SK-N-SH (cell line): Measurements from ENCODE around the gene PSENEN. TPM values are rescaled to one million over a fixed set of nuclear protein-coding genes. Genes with fewer than 3 reads are reported as not detected.

Experiments
- CTCF ChIA-PET: fragments of 300-600, 350-600 bp; formaldehyde crosslinking; extraction: SDS; loops from one replicate; lab custom pipeline; 2021; lab: Yijun Ruan, JAX
- POLR2A ChIA-PET: fragments of 350-600 bp; sonication (Branson Sonifier 250); formaldehyde crosslinking; extraction: SDS; loops from one replicate; lab custom pipeline; 2020; ENCODE audit warnings: antibody characterized with exemption, inconsistent platforms; lab: Yijun Ruan, JAX
- DNase-seq: peaks from one replicate; pipeline ENCODE4 v3.0.0; 2012
- H2AFZ ChIP-seq: fragments of 200-600 bp; sonication (generic); 2 replicates; pipeline ENCODE4 v1.8.1; 2016; ENCODE audit warnings: antibody characterized with exemption, mild to moderate bottlenecking, low read depth
- H3F3A ChIP-seq: fragments of 200-600 bp; sonication (generic); replicated peaks from 2 replicates; pipeline ENCODE3; 2016; ENCODE audit warnings: antibody characterized with exemption, mild to moderate bottlenecking; ENCODE audit not compliant: insufficient read depth
- H3K27ac ChIP-seq, 2 experiments: fragments of 200-500 bp in 1 of 2; fragments of 200-600 bp in 1 of 2; sonication (Bioruptor generic) in 1 of 2; sonication (generic), shearing (Covaris generic) in 1 of 2; 2 replicates each; pipeline versions ENCODE4 v1.5.1 to v1.6.1; 2014 to 2016; ENCODE audit warnings: low read depth in 2 of 2, inconsistent platforms in 1 of 2, low read length in 1 of 2, mild to moderate bottlenecking in 1 of 2, mixed read lengths in 1 of 2
- H3K27me3 ChIP-seq: fragments of 200-600 bp; sonication (generic), shearing (Covaris generic); 2 replicates; pipeline ENCODE4 v1.6.1; 2016; ENCODE audit warnings: mixed run types; ENCODE audit not compliant: insufficient read depth
- H3K36me3 ChIP-seq, 2 experiments: fragments of 200-500 bp in 1 of 2; fragments of 200-600 bp in 1 of 2; sonication (Bioruptor generic) in 1 of 2; sonication (generic) in 1 of 2; replicated peaks in 1 of 2; 2 replicates each; pipeline versions ENCODE3 to v1.5.1; 2014 to 2016; ENCODE audit warnings: low read length in 1 of 2, mild to moderate bottlenecking in 1 of 2; ENCODE audit not compliant: insufficient read depth in 2 of 2, control insufficient read depth in 1 of 2
- H3K4me1 ChIP-seq, 2 experiments: fragments of 200-500 bp in 1 of 2; fragments of 200-600 bp in 1 of 2; sonication (Bioruptor generic) in 1 of 2; sonication (generic), shearing (Covaris generic) in 1 of 2; 2 replicates each; pipeline versions ENCODE4 v1.5.1 to v1.6.1; 2014 to 2016; ENCODE audit warnings: low read depth in 1 of 2, low read length in 1 of 2, mixed run types in 1 of 2; ENCODE audit not compliant: insufficient read depth in 2 of 2, control insufficient read depth in 1 of 2
- H3K4me2 ChIP-seq: fragments of 200-600 bp; sonication (generic), shearing (Covaris generic); 2 replicates; pipeline ENCODE4 v1.6.1; 2017; ENCODE audit warnings: mixed run types
- H3K4me3 ChIP-seq, 2 experiments: fragments of 200-500 bp in 1 of 2; fragments of 200-600 bp in 1 of 2; sonication (Bioruptor generic) in 1 of 2; sonication (generic), shearing (Covaris generic) in 1 of 2; 2 replicates each; pipeline versions ENCODE4 v1.5.1 to v1.8.1; 2014 to 2016; ENCODE audit warnings: low read depth in 2 of 2, inconsistent platforms in 1 of 2, low read length in 1 of 2, mild to moderate bottlenecking in 1 of 2, mixed read lengths in 1 of 2, moderate library complexity in 1 of 2
- H3K79me2 ChIP-seq: fragments of 200-600 bp; sonication (generic); 2 replicates; pipeline ENCODE4 v1.8.1; 2017; ENCODE audit warnings: mild to moderate bottlenecking; ENCODE audit not compliant: insufficient read depth
- H3K9ac ChIP-seq: fragments of 200-600 bp; sonication (generic); 2 replicates; pipeline ENCODE4 v1.6.1; 2017; ENCODE audit warnings: mixed run types
- H3K9me2 ChIP-seq: fragments of 200-600 bp; sonication (generic); 2 replicates; pipeline ENCODE4 v1.6.1; 2017; ENCODE audit warnings: mixed run types
- H3K9me3 ChIP-seq: fragments of 200-600 bp; sonication (generic); 2 replicates; pipeline ENCODE4 v1.6.1; 2017; ENCODE audit warnings: mixed run types, mild to moderate bottlenecking, moderate library complexity
- H4K20me1 ChIP-seq: fragments of 200-600 bp; sonication (generic); 2 replicates; pipeline ENCODE4 v1.6.1; 2017; ENCODE audit warnings: mild to moderate bottlenecking, mixed run types; ENCODE audit not compliant: insufficient read depth
- ELF1 ChIP-seq: IDR thresholded peaks from 2 replicates; pipeline ENCODE4 v1.4.0; 2012
- GABPA ChIP-seq: IDR thresholded peaks from 2 replicates; pipeline ENCODE4 v1.4.0; 2012; ENCODE audit warnings: low read depth, mild to moderate bottlenecking
- GATA2 ChIP-seq: sonication (generic); formaldehyde crosslinking; IDR thresholded peaks from 2 replicates; pipeline ENCODE4 v1.5.0; 2020; ENCODE audit warnings: mild to moderate bottlenecking, missing genetic modification reagents
- MEF2A ChIP-seq: IDR thresholded peaks from 2 replicates; pipeline ENCODE4 v1.4.0; 2012; ENCODE audit warnings: low read depth, borderline replicate concordance
- NRF1 ChIP-seq: IDR thresholded peaks from 2 replicates; pipeline ENCODE4 v1.6.1; 2012; ENCODE audit warnings: low read depth, mild to moderate bottlenecking, low read length
- POLR2AphosphoS5 ChIP-seq: IDR thresholded peaks from 2 replicates; pipeline ENCODE4 v1.6.1; 2012; ENCODE audit warnings: low read depth, low read length
- RAD21 ChIP-seq: IDR thresholded peaks from 2 replicates; pipeline ENCODE4 v1.6.1; 2012; ENCODE audit warnings: mild to moderate bottlenecking, low read length
- SIN3A ChIP-seq: IDR thresholded peaks from 2 replicates; pipeline ENCODE4 v1.6.1; 2012; ENCODE audit warnings: low read depth, mild to moderate bottlenecking, low read length, moderate library complexity, borderline replicate concordance
- SMC3 ChIP-seq: IDR thresholded peaks from 2 replicates; pipeline ENCODE4 v1.6.1; 2012; ENCODE audit warnings: low read depth, low read length, improper control_type of control experiment
- TCF12 ChIP-seq: IDR thresholded peaks from 2 replicates; pipeline ENCODE4 v1.4.0; 2012
- WGBS: methylation state at CpG from one replicate; pipeline ENCODE4 v1.1.6; 2017; ENCODE audit warnings: low lambda C conversion rate; 5-methylcytosine and 5-hydroxymethylcytosine counted together
- polyA plus RNA-seq, 3 experiments: library from polyadenylated mRNA; depleted of rRNA; stranded (reverse); fragments of >200 nt; gene quantifications; 2 replicates each; pipeline ENCODE4 v1.2.3, GENCODE V29; 2012
- TF ChIP-seq, protein P1 (sequence below): IDR thresholded peaks from 2 replicates; pipeline ENCODE4 v1.4.0; 2012; ENCODE audit warnings: low read depth, borderline replicate concordance
- TF ChIP-seq, protein P2 (sequence below): IDR thresholded peaks from 2 replicates; pipeline ENCODE4 v1.4.0; 2012; ENCODE audit warnings: low read depth
- TF ChIP-seq, protein P3 (sequence below): IDR thresholded peaks from 2 replicates; pipeline ENCODE4; 2012
- TF ChIP-seq, protein P4 (sequence below): IDR thresholded peaks from 2 replicates; pipeline ENCODE4 v1.6.1; 2012; ENCODE audit warnings: mild to moderate bottlenecking, low read depth, low read length, moderate library complexity
- TF ChIP-seq, protein P5 (sequence below): IDR thresholded peaks from 2 replicates; pipeline ENCODE4 v1.4.0; 2012; ENCODE audit warnings: low read depth, borderline replicate concordance

Gene PSENEN
- polyA plus RNA-seq, 1 of the 3 experiments (the other 2 are of a cell fraction), result 99.2 TPM

DNA sequence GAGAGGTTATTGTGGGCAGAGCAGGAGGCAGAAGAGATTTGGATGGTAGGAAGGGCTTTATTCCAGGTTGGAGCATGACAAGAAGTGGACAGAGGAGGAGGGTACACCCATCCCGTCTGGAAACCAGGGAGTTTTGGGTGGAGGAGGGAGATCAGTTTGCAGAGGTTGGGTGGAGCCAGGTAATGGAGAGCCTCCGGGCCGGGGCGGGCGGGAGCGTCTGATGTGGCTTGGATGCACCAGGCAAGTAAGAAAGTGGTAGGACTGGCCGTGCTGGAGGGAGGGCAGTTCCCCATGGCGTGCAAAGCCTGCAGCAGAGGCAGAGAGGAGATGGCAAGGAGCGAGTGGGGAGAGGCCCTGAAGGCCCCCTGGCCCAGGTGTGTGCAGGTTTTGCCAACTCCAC is 14.1 kb upstream of the PSENEN start:
- H3K9me3 ChIP-seq, result no peaks in the 10 kb centered on the region
- no peaks in the 10 kb centered on the region for H3K4me1 ChIP-seq
- H2AFZ ChIP-seq, result no peak overlapping the region
- no peaks in the 10 kb centered on the region for H3K9me2 ChIP-seq
- no peak overlapping the region for H3K4me3 ChIP-seq
- H3K27ac ChIP-seq, result no peak overlapping the region
- no peak for DNase-seq
- H4K20me1 ChIP-seq, result no peaks in the 10 kb centered on the region
- no peaks in the 10 kb centered on the region for H3K27me3 ChIP-seq
- H3K9ac ChIP-seq, result no peak overlapping the region
- WGBS, result 92% methylated on average over 9 of the region's 9 CpGs
- no peaks in the 10 kb centered on the region for H3K79me2 ChIP-seq
- H3K4me2 ChIP-seq, result no peak overlapping the region
- TF ChIP-seq, protein P1, sequence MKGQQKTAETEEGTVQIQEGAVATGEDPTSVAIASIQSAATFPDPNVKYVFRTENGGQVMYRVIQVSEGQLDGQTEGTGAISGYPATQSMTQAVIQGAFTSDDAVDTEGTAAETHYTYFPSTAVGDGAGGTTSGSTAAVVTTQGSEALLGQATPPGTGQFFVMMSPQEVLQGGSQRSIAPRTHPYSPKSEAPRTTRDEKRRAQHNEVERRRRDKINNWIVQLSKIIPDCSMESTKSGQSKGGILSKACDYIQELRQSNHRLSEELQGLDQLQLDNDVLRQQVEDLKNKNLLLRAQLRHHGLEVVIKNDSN, result no peak
- no peak for TF ChIP-seq NRF1
- TF ChIP-seq, protein P2, sequence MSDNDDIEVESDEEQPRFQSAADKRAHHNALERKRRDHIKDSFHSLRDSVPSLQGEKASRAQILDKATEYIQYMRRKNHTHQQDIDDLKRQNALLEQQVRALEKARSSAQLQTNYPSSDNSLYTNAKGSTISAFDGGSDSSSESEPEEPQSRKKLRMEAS, result no peak
- no peak for TF ChIP-seq GATA2 (CRISPR knock-in tag)
- no peak for TF ChIP-seq GABPA
- no peak for TF ChIP-seq SMC3
- TF ChIP-seq, protein P3, sequence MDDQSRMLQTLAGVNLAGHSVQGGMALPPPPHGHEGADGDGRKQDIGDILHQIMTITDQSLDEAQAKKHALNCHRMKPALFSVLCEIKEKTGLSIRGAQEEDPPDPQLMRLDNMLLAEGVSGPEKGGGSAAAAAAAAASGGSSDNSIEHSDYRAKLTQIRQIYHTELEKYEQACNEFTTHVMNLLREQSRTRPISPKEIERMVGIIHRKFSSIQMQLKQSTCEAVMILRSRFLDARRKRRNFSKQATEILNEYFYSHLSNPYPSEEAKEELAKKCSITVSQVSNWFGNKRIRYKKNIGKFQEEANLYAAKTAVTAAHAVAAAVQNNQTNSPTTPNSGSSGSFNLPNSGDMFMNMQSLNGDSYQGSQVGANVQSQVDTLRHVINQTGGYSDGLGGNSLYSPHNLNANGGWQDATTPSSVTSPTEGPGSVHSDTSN, result no peak
- TF ChIP-seq, protein P4, sequence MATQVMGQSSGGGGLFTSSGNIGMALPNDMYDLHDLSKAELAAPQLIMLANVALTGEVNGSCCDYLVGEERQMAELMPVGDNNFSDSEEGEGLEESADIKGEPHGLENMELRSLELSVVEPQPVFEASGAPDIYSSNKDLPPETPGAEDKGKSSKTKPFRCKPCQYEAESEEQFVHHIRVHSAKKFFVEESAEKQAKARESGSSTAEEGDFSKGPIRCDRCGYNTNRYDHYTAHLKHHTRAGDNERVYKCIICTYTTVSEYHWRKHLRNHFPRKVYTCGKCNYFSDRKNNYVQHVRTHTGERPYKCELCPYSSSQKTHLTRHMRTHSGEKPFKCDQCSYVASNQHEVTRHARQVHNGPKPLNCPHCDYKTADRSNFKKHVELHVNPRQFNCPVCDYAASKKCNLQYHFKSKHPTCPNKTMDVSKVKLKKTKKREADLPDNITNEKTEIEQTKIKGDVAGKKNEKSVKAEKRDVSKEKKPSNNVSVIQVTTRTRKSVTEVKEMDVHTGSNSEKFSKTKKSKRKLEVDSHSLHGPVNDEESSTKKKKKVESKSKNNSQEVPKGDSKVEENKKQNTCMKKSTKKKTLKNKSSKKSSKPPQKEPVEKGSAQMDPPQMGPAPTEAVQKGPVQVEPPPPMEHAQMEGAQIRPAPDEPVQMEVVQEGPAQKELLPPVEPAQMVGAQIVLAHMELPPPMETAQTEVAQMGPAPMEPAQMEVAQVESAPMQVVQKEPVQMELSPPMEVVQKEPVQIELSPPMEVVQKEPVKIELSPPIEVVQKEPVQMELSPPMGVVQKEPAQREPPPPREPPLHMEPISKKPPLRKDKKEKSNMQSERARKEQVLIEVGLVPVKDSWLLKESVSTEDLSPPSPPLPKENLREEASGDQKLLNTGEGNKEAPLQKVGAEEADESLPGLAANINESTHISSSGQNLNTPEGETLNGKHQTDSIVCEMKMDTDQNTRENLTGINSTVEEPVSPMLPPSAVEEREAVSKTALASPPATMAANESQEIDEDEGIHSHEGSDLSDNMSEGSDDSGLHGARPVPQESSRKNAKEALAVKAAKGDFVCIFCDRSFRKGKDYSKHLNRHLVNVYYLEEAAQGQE, result no peak
- TF ChIP-seq ELF1, result no peak
- TF ChIP-seq, protein P5, sequence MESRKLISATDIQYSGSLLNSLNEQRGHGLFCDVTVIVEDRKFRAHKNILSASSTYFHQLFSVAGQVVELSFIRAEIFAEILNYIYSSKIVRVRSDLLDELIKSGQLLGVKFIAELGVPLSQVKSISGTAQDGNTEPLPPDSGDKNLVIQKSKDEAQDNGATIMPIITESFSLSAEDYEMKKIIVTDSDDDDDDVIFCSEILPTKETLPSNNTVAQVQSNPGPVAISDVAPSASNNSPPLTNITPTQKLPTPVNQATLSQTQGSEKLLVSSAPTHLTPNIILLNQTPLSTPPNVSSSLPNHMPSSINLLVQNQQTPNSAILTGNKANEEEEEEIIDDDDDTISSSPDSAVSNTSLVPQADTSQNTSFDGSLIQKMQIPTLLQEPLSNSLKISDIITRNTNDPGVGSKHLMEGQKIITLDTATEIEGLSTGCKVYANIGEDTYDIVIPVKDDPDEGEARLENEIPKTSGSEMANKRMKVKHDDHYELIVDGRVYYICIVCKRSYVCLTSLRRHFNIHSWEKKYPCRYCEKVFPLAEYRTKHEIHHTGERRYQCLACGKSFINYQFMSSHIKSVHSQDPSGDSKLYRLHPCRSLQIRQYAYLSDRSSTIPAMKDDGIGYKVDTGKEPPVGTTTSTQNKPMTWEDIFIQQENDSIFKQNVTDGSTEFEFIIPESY, result no peak
- no peak for TF ChIP-seq TCF12
- no peak for TF ChIP-seq MEF2A
- TF ChIP-seq RAD21, result no peak
- TF ChIP-seq SIN3A, result no peak
- TF ChIP-seq POLR2AphosphoS5, result no peak
- ChIA-PET POLR2A (interaction anchor here (1.6 kb wide), 1 partner anchor 9 kb away, joined by 7 read pairs; no protein-coding TSS in a partner anchor), CTCF (no interaction called here)
- H3F3A ChIP-seq, result no peaks in the 10 kb centered on the region
- peaks cover 8 to 79% of the 10 kb centered on the region in 2 experiments for H3K36me3 ChIP-seq
